Heart right ventricle (tissue), 16 donors: Measurements from ENCODE around the gene ADK. TPM values are rescaled to one million over a fixed set of nuclear protein-coding genes. Genes with fewer than 3 reads are reported as not detected.

ENCODE experiments used
- ATAC-seq, 8 donors: fragments of 200-7000 bp; cut with Tn5 transposase; one replicate each; pipeline ENCODE4 v1.9.1; 2020; ENCODE audit warnings: mild to moderate bottlenecking in 8 of 8, moderate library complexity in 8 of 8, moderate number of reproducible peaks in 1 of 8
- DNase-seq, 2 donors: peaks; one replicate each; pipeline ENCODE4 v3.0.0-alpha.2; 2020
- H3K27ac ChIP-seq, 10 donors: fragments of 200-600 bp; sonication (generic) in 2 of 10; one replicate each; pipeline versions ENCODE4 v1.5.0 to v1.8.0; 2020 to 2022; ENCODE audit warnings: mild to moderate bottlenecking in 3 of 10
- H3K27me3 ChIP-seq, 7 donors: fragments of 200-600 bp; one replicate each; pipeline ENCODE4 v1.8.0; 2021 to 2022; ENCODE audit warnings: mild to moderate bottlenecking in 2 of 7
- H3K36me3 ChIP-seq, 9 donors: fragments of 200-600 bp; sonication (generic) in 1 of 9; one replicate each; pipeline versions ENCODE4 v1.5.0 to v1.8.0; 2020 to 2022; ENCODE audit warnings: mild to moderate bottlenecking in 2 of 9
- H3K4me1 ChIP-seq, 9 donors: fragments of 200-600 bp; sonication (generic) in 1 of 9; one replicate each; pipeline versions ENCODE4 v1.5.0 to v1.8.0; 2020 to 2022; ENCODE audit warnings: mild to moderate bottlenecking in 4 of 9
- H3K4me3 ChIP-seq, 10 donors: fragments of 200-600 bp; sonication (generic) in 2 of 10; one replicate each; pipeline versions ENCODE4 v1.5.0 to v1.8.0; 2020 to 2022; ENCODE audit warnings: mild to moderate bottlenecking in 7 of 10, moderate library complexity in 2 of 10
- H3K9me3 ChIP-seq, 11 donors: fragments of 200-600 bp in 10 of 11; sonication (generic) in 2 of 11; one replicate each; pipeline versions ENCODE4 v1.5.0 to v1.8.0; 2013 to 2022; ENCODE audit warnings: mild to moderate bottlenecking in 2 of 11, control low read depth in 1 of 11, moderate library complexity in 1 of 11
- WGBS, 2 donors: extraction: QIAGEN DNeasy Blood & Tissue Kit; methylation state at CpG; one replicate each; pipeline ENCODE4 v1.1.7; 2013; ENCODE audit warnings: inconsistent platforms in 1 of 2; 5-methylcytosine and 5-hydroxymethylcytosine counted together
- intact Hi-C, 10 donors: fragments of 100-400 bp; cut with DNase I; formaldehyde crosslinking; loops; one replicate each; pipeline versions ENCODE4 v1.11.1 to v1.14.2; 2022
- polyA plus RNA-seq, 2 donors: library from polyadenylated mRNA; stranded (reverse); fragments of 200-250 nt; gene quantifications; one replicate each; pipeline ENCODE4 v1.2.3, GENCODE V29; 2013
- total RNA-seq, 10 donors: library from RNA; stranded (reverse); fragmentation: NEBNext Ultra II Directional in 3 of 10; extraction: Animal tissue kit (Norgen Biotek cat#: 25700) in 3 of 10; gene quantifications; one replicate each; pipeline versions ENCODE4 v1.2.1 to v1.2.4, GENCODE V29; 2021 to 2023
- TF ChIP-seq, protein P1 (sequence below), 9 donors: fragments of 200-600 bp; sonication (generic) in 2 of 9; IDR thresholded peaks; one replicate each; pipeline versions ENCODE4 v1.5.0 to v1.8.0; 2021 to 2022; ENCODE audit warnings: antibody characterized with exemption in 9 of 9, mild to moderate bottlenecking in 5 of 9, moderate library complexity in 1 of 9
- donor health status: Arrhythmogenic right ventricular cardiomyopathy.
- donor health status: ischemic (EF 13 %, LVEDD 7.1; RV severe dilation, severe dysfunction).
- donor health status: healthy with polysubstance abuse.
- donor health status: DM: no; HTN: yes; CAD: no.
- donor health status: DM: no; HTN: no; CAD: no.
- donor health status: ischemic (EF 25% LVEDD 6.9; RV normal size, moderate dysfunction).
- donor health status: ischemic (EF 25% LVEDD 5.7; RV mildly dilated, moderate dysfunction).
- donor health status: healthy.
- donor health status: DM: yes; HTN: yes; CAD: no.
- donor health status: Ischemic cardiomyopathy.
- donor health status: ischemic (EF 35%, LVEDD 5.7; RV mildly dilated, moderate dysfunction).
- donor health status: nonischemic (EF 11% LVEDD 7.7; RV severe dilation, severe dysfunction).
- donor health status: DM: yes; HTN: yes; CAD: no.
- donor health status: PGD.
- donor health status: ischemic (EF 29% LVEDD 5.4; RV normal size, mild dysfunction).
- donor health status: nonischemic (EF 23%, LVEDD 6.1; RV moderate dilation, normal function).

Gene ADK
- total and polyA plus RNA-seq, 12 donors = 13.0 to 50.0 (median 39.1) TPM

- Histone ChIP-seq H3K4me3 (no peak overlapping the region), H3K27ac (no peak overlapping the region), H3K9me3 (no peaks in the 10 kb centered on the region), H3K4me1 (peaks cover 0 to 3% (median 0%) of the 10 kb centered on the region in 9 donors), H3K27me3 (no peaks in the 10 kb centered on the region), H3K36me3 (no peaks in the 10 kb centered on the region)
- DNase-seq = no peak
- intact Hi-C loops = no loop called here
- WGBS, 2 donors = 81 to 93% methylated on average over 2 of the region's 2 CpGs
- ATAC-seq = no peak
- TF ChIP-seq, protein P1, sequence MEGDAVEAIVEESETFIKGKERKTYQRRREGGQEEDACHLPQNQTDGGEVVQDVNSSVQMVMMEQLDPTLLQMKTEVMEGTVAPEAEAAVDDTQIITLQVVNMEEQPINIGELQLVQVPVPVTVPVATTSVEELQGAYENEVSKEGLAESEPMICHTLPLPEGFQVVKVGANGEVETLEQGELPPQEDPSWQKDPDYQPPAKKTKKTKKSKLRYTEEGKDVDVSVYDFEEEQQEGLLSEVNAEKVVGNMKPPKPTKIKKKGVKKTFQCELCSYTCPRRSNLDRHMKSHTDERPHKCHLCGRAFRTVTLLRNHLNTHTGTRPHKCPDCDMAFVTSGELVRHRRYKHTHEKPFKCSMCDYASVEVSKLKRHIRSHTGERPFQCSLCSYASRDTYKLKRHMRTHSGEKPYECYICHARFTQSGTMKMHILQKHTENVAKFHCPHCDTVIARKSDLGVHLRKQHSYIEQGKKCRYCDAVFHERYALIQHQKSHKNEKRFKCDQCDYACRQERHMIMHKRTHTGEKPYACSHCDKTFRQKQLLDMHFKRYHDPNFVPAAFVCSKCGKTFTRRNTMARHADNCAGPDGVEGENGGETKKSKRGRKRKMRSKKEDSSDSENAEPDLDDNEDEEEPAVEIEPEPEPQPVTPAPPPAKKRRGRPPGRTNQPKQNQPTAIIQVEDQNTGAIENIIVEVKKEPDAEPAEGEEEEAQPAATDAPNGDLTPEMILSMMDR (IDR thresholded peaks at IDR 0.05) = no peak
Observed at GRCh38 chr10:74544106-74544505, 393.1 kb downstream of the ADK start.

DNA sequence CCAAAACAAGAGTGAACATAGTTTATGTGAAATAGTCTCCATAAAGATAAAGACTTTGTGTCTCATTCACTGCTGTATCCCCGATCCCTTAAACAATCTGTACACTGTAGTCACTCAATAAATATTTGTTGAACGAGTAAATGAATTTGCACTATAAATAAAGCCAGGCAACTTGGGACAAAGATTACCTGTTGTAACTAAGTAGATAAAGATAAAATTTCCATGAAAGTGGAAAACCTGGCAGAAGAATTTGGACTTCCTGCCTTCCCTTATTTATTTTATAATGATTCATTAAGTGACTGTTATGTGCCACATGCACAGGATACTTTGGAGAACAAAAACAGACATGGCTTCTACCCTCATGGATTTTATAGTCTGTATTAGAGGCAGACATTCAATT, 397.7 kb downstream of the ADK start:
- DNase-seq = no peak
- Histone ChIP-seq H3K36me3 (no peaks in the 10 kb centered on the region), H3K4me3 (no peak overlapping the region), H3K27me3 (no peaks in the 10 kb centered on the region), H3K9me3 (no peaks in the 10 kb centered on the region), H3K27ac (no peak overlapping the region), H3K4me1 (no peaks in the 10 kb centered on the region)
- 84 to 87% methylated on average over 2 of the region's 2 CpGs for WGBS, 2 donors
- TF ChIP-seq, protein P1 (IDR thresholded peaks at IDR 0.05) = no peak
- intact Hi-C loops = no loop called here
- no peak for ATAC-seq

DNA sequence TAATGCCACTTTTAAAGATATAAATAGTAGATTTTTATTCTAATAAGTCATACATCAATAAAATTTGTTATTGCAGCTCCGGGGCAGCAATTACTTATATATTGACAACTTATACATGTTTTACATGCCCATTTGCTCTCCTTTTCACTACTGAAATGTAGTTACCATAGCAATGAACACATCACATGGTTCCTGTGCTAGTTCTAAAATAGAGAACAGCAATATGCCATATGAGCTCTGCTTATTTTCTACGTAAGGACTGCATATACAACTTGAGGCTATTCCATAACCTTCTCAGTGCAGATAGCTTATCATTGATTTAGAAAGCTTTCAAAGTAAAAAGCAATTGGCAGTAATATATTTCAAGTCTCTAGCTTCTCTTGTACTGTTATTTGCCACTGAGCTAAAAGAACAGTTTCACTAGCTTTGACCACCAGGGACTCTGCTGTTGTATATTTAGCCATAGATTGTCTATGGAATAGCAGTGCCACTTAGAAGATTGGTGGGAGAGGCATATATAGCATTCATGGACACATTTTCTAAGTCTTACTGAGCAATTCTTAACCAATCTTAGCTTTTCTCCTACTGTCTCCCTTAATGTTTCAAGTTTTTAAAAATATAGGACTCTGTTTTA, 405.2 kb downstream of the ADK start:
- Histone ChIP-seq H3K4me3 (no peak overlapping the region), H3K27ac (no peak overlapping the region), H3K4me1 (no peaks in the 10 kb centered on the region), H3K36me3 (peaks cover 0 to 4% (median 0%) of the 10 kb centered on the region in 9 donors), H3K27me3 (no peaks in the 10 kb centered on the region), H3K9me3 (no peaks in the 10 kb centered on the region)
- intact Hi-C loops = loop anchor here in 1 of 10 donors (5.0 kb wide), 1 partner anchor 781 kb away; no protein-coding TSS in a partner anchor
- TF ChIP-seq, protein P1 (IDR thresholded peaks at IDR 0.05) = no peak
- WGBS, 2 donors = 95 to 98% methylated on average over 2 of the region's 2 CpGs
- ATAC-seq (no peak), DNase-seq (no peak)

DNA sequence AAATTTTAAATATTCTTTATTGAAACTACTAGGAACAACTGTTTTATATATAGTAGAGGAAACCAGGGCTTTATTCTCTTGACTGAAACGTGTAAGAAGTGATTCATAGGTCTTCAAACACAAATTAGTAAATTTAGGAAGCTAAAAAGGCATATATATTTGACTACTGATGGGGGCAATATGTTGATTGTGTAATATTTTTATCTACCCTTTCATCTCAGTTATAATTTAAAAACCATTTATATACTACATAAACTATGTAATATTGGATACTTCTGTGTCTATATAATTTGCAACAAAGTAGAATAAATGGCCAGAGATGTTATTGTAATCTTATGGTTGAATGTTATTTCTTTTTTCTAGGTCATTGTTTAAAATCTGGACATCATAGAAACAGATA, 406.1 kb downstream of the ADK start:
- no peak overlapping the region for H3K4me3 ChIP-seq
- H3K9me3 ChIP-seq = no peaks in the 10 kb centered on the region
- DNase-seq (no peak), ATAC-seq (no peak)
- H3K4me1 ChIP-seq = no peaks in the 10 kb centered on the region
- TF ChIP-seq, protein P1 (IDR thresholded peaks at IDR 0.05) = no peak
- peaks cover 0 to 4% (median 0%) of the 10 kb centered on the region in 9 donors for H3K36me3 ChIP-seq
- intact Hi-C loops = loop anchor here in 1 of 10 donors (5.0 kb wide), 1 partner anchor 780 kb away; no protein-coding TSS in a partner anchor
- 79 to 80% methylated on average over 1 of the region's 1 CpG for WGBS, 2 donors
- no peak overlapping the region for H3K27ac ChIP-seq
- no peaks in the 10 kb centered on the region for H3K27me3 ChIP-seq
